ENCODE data around the gene SARDH.

SARDH gene

DNA sequence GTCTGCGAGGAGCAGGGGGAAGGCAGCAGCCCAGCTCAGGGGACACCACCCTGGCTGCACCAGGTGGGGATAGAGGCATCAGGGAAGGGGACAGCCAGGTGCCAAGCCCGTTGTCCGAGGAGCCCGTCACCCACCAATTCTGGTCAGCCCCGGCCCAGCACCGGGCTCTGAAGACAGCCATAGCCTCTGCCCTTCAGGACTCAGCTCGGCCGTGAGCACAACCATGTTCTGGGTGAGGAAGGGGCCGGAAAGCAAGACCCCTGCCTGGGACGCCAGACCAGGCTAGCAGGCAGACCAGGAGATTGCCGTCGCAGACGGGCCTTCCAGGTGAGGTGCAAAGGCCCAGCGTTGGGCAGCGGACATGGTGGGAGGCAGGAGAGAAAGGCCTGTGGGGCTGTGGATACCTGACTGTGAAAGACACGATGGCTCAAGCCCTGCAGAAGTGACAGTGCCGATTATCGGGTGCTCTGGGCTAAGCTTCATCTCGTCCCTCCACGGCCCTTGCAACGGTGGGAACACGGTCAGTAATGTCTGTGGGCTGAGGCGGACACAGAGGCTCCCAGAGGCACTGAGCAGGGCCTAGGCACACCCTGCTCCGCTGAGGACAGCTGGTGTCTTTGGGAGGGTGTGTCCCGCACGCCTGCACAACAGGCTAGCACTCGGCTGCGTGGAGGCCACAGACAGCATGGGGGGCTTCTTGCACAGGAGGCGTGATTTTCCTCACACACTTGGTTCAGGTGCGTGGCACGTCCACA, 65.5 kb downstream of the SARDH start:
- no peak for DNase-seq

DNA sequence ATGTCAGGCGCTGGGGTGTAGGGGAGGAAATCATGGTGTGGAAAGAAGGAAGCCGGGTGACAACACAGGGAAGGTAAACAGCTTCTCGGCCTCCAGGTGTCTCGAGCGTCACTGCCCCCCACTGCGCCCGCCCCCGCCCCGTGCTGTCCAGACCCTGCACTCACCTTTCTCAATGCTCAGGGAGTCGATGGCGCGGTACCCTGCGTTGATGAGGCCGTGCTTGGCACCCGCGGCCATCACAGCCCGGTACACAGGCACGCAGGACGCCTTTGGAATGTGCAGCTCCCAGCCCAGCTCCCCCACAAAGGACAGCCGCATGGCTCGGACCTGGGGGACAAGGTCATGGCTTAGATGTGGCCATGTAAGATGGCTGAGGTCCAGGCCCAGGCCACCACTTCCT, 66.8 kb downstream of the SARDH start:
- no peak for DNase-seq

DNA sequence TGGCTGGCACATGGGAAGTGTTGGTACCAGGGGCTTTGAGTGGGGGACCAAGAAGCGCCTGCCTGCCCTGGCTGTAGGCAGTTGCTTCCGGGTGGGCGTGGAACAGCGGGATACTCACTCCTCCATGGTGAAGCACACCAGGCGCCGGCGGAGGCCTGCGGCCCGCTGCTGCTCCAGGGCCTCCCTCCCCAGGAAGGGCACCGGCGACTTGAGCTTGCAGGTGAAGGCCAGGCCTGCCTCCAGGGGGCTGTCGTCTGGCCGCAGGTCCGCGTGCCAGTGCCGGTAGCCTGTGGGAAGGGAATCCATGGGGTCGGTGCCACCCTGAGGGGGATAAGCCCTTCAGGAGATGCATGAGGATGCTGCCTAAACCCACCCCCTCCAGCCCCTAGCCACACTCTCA, 67.7 kb downstream of the SARDH start:
- no peak for DNase-seq

DNA sequence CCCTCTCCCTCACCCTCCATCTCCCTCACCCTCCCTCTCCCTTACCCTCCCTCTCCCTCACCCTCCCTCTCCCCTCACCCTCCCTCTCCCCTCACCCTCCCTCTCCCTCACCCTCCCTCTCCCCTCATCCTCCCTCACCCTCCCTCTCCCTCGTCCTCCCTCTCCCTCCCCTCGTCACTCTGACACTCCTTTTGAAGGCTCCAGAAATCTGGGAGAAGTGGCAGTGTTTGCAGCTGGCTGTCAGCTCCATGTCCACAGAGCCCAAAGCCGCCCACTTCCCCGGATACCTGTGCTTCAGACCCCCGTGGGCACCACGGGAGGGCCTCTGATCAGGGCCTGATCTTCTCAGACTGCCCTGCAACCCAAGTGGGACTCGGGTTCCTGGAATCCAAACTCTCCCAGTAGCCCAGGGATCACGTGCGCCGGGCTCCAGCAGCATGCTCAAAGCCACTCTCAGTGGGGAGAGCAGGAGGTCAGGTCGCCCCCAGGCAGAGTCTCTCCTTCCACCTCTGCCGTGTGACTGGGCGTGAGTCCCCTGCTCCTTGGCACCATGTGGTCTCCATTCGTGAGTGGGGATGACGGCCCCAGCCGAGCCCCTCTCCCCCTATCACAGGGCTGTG, 68.9 kb downstream of the SARDH start:
- DNase-seq = no peak

DNA sequence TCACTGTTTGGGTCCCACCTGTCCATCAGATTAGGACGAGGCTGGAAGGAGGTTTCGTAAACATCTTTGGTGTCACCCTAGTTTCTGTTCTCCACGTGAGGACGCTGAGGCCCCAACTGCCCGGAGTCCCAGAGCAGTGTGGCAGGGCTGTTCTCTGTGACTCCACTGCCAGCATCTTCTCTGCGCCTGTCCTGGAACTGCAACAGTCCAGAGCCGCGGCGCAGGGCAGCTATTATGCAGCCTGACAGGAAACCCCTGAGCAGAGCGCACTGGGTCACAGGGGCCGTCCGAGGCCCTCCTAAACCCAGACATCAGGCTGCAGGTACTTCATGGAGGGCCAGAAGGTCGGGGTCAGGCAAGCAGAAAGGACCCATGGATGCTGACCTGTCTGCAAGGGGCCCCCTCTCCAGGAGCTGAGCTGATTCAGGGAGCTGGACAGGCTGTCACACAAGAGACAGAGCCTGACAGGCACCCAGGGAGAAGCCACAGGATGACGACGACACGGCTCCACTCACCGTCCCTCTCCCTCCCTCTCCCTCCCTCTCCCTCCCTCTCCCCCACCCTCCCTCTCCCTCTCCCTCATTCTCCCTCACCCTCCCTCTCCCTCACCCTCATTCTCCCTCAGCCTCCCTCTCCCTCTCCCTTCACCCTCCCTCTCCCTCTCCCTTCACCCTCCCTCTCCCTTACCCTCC, 70.2 kb downstream of the SARDH start:
- no peak for DNase-seq

DNA sequence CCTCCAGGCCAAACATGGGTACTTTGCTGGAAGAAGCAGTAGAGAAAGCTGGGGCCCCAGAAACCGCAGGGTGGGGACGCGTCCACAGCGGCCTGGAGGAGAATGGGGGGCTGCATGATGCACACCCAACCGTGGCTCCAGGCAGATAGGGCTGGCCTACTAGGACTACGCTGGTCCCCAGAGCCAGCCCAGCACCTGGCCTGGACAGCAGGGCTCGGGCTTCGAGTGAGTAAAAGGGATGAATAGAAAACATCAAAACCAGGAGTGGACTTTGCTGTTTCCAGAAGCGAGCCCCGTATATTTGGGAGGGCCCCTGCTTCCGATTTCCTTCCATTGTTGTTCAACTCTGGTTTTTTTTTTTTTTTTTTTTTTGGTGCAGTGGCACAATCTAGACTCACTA, 71.3 kb downstream of the SARDH start:
- no peak for DNase-seq

DNA sequence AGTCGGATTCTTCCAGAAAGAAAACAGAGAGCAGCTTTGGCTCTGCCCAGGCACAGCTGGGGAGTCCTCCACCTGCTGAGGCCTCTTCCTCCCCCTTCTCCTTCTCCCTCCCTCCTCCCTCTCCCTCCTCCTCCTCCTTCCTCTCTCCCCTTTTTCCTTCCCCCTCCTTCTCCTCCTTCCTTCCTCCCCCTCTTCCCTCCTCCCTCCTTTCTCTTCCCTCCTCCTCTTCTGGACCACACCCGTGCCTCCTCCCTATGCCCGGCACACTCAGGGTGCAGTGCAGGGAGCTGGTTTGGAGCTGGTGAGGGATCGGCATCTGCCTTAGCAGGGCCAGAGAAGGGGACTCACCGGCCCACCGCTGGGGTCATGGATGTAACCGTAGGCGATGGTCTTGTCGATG, 71.8 kb downstream of the SARDH start:
- no peak for DNase-seq

DNA sequence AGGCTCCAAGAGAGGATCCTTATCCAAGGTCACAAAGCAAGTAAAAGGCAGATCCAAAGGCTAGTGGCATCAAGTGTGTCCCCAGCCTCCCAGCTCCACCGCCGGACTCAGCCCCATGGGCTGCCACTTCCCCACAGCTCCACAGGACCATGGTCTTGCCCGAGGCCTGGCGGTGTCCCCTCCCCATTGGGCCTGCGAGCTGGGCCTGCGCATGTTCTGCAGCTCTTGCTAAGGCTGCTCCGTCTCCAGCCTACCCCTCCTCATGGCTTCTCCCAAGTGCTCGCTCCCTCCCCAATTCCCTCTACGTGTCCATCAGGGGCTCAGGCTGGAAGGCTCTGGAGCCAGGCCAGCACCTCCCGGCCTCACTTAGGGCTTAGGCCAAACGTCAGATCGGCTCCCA, 72.6 kb downstream of the SARDH start:
- no peak for DNase-seq

DNA sequence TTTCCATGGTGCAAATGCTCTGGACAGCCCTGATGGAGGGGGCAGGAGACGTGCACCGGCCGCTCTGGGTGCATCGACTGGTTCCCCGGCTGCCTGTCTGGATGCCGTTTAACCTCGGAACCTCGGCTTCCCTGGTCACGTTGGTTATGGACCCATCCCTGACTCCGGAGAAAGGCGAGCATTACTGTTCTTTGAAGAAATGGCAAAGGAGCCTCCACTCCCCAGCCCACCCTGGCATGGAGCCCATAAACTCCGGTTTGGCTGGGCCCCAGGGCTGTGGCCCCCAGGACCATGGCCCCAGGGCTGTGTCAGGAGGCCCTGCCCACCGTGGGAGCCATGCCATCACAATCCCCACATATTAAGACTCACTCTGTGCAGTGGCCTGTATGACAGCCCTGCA, 73.1 kb downstream of the SARDH start:
- no peak for DNase-seq

DNA sequence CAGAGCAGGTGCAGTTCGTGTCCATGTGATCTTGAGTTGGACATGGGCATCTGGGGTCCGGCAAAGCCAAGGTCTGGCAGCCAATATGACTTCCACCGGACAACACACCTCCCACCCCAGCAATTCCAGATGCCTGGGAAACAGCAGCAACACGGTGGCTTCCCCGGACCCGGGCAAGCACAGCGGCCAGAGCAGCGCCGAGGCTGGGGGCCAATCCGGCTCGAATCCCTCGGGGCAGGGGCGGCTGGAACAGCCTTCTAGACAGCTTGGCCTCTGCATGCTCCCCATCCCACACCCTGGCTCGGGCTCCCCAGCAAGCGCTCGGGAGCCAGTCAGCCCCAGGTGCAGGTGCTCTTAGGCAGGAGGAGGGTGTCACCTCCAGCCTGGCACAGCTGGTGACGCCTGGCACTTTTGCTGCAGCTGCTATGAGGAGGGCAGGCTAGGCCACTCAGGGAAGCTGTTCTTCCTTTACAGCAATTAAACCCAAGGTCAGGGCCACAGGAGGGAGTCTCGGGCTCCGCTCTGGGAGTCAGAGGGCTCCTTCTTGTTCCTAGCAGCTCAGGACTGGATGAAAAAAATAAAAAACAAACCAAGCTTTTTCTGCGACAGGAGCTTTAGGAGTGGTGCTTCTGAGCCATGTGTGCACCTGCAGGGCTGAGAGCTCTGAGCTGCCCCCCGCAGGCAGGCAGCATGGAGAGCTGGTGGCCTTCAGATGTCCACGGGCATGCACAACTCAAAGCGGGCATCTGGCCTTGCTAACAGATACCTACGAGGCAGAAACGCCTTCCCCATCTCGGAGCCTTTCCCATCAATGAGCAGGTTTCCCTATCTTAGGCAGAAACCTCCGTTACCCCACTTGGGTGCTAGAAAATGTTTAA, 73.7 kb downstream of the SARDH start:
- no peak for DNase-seq

DNA sequence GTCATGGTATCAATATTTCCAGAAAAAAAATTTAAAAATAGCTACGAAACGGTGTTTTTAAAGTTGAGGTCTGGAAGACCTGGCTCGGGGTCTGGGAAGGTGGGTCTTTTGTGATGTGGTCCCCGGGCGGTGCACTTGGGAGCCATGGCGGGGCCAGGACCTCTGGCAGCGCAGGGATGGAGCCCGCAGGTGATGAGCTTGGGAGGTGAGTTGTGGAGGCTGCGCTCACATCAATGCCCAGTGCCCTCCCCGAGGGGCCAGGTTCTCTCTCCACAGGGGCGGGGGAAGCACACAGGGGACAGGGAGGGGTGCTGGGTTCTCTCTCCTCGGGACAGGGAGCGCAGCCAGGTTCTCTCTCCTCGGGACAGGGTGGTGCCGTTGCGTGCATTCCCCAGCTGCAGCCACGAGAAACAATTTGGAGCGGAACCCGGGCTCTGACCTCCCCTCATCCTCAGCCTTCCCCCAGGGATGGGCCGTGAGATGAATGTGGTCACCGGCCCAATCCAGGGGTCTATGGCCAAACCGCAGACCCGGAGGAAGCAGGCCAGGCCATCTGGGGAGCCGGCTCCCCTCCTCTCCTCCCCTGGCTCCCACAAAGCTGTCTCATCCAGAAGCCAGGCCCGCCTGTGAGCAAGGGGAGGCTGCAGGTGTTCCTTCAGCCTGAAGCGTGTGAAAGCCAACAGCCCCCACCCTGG, 76.2 kb downstream of the SARDH start:
- no peak for DNase-seq

DNA sequence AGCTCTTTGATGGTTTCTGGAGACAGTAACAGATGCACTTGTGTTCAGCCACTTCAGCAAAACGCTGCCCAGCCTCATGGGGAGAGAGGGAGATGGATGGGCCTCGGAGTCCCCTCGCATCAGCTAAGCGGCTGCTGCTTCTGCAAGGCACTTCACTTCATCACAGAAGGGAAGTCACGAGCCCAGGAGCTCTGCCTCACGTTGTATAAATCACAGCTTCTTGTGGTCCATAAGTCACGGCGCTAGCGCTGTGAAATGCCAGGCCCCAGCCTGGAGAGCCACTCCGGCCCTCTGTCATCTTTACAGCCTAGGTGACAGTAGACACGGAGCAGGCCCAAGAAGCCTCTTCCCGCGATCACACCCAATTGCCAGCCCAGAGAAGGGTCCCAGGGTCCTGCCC, 78.6 kb downstream of the SARDH start:
- DNase-seq = no peak

DNA sequence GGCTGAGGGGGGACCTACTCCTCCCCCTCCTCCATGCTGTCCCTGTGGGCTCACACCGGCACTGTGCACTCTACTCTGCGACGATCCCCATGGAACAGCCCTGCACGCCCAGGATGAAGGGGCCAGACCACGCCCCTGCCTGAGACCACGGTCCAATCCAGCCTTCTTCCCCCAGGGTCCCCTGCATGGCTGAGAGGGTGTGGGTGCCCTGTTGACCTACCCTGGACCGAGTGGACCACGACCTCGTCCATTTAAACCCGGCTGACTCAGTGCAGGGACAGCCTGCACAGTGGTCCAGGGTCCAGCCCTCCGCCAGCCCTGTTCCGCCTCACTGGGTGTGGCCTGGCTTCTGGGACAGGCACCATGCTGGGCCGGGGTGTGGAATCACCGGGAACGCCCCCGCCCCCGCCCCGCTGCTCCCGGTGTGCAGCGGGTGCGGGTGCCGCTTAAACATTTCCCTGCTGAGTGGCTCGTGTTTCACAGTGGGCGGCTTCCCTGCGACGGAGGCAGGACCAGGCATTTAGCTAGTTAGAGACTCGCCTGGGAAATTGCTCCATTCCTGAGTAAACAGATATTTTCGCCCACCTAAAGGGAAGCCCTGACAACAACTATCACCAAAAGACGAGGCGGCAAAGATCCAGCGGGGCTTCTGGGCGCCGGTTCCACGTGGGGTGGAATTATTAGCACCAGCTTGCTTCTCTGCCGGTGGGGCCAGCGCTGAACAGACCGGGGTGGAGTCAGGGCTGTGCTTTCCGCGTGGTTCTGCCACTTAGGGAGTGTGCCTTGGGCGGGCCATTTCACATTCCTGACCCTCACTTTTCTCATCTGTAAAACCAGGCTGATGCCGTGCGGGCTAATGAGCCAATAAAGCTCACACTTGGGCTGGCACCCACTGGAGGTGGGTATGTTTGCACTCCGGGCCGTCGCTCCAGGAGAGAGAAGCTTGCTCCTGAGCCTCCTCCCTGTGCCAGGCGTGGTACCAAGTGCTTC, 79.4 kb downstream of the SARDH start:
- DNase-seq = peak in 17 of 56 donors; percentile 4 to 66 (median 33)

DNA sequence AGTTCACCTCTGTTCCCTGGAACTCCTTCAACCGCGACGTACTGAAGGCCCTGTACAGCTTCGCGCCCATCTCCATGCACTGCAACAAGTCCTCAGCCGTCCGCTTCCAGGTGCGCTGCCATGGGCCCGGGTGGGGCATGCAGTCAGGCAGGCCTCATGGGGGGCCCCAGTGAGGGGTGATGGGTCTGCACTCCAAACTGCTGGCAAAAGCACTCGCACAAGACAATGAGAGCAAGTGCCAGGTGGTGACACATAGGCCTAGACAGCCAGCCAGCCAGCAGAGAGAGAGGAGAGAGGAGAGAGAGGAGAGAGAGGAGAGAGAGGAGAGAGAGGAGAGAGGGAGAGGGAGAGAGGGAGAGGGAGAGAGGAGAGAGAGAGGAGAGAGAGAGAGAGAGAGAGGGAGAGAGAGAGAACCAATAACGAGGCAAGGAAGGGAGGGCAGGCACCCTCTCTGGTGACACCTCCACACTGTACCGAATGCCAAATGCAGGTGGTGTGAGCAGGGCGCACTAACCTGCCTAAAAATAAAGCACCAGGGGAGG, 81.0 kb downstream of the SARDH start:
- DNase-seq = peak in 5 of 56 donors; percentile 6 to 21 (median 8)

DNA sequence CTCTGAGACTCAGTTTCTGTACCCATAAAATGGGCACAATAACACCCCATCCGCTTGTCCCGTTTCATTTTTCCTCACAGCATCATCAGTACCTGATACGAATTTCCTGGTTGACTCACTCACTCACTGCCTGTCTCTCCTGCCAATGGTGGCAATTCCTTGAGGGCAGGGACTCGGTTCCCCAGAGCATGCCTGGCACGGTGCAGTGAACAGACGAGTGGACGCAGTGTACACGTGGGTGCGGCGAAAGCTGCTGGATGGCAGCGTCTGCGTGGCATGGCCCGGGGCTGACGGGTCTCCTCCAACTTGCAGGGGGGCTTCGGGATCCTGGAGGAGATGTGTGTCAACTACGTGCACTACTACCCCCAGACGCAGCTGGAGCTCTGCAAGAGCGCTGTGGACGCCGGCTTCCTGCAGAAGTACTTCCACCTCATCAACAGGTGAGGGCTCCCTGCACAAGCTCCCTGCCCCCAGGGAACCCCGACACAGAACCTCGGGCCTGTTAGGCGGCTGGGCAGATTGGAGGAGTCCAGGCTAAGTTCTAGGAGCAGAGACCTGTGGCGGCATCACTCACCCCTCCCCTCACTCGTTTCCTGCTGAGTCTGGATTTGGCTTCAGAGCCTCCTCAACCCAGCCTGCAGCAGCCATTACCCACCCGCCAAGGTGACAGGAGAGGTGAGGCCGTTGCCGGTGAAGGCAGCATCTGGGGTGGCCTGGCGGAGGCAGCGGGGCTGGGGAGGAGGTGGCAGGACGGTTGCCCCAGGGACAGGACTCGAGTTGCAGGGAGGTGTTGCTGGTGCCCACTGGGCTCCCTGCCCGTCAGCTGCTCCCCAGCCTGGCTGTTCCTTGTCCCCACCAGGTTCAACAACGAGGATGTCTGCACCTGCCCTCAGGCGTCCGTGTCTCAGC, 81.7 kb downstream of the SARDH start:
- DNase-seq = no peak

DNA sequence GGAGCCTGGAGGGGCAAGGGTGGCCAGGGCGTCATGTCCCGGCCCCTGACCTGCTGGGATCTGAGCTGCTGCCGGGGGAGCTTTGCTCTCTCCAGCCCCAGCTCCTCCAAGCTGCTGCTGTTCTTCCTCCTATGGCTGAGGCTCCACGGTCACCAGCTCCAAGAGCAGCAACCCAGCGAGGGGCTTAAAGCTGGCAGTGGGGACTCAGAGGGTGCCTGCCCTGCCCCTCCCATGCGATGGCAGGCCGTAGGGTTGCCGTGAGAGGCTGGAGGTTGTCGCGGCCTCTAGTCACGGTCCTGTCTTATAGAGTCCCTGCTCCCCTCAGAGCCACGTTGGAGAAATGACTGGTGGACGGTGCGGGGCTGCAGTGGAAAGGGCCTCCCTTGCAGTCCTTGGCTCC, 82.5 kb downstream of the SARDH start:
- no peak for DNase-seq

DNA sequence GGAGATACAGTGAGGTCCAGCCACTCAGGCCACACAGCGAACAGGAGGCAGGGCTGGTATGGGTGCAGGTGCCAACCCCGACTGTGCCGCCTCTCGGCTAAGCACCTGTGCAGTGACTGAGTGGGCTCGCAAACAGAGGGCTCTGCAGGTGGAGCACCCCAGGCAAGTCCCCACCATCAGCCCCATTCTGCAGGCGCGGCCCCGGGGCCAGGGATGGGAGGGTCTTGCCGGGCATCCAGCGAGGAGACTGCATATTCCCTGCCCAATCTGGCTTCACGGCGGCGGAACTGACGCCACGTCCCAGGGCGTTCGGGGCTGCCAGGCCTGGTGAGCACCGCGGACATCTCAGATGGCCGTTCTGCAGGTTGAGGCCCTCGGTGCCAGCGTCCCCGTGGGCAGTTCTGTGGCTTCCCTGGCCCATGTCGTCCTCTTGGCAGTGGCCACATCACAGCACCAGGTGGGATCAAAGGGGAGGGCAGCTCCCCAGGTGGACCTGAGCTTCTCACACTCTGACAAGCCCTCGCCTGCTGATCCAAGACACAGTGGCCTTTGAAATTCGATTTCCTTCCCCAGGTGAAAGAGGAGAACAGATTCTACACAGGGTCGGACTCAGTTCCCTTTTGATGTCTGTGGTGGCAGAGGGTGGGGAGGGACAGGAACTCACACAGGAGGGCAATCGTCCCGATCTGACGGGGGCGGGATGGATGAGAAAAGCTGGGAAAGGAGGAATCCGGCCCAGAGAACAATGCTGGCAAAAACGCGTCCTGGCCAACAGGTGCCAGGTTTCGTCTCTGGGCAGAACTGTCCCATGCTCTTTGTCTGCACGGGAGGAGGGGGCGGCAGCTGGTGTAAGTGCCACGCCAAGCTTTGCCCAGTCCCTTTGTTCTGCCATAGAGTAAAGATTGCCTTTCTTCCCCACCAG, 83.2 kb downstream of the SARDH start:
- no peak for DNase-seq
